NCI-H146 treated with DMSO at 0.1 percent for 48 hours (cell line): ENCODE data around the gene SAMD4B.

Source experiments
- DNase-seq: peaks from one replicate; lab custom pipeline; 2025; ENCODE audit not compliant: unreplicated experiment; lab: John Stamatoyannopoulos, UW

SAMD4B gene

GRCh38 chr19:39407660-39408391, 65.6 kb downstream of the SAMD4B start:
- no peak for DNase-seq

GRCh38 chr19:39408392-39409207, 66.4 kb downstream of the SAMD4B start:
- peak; percentile 61 for DNase-seq

- DNase-seq = peak; percentile 94
Measured at GRCh38 chr19:39409208-39410016, 67.2 kb downstream of the SAMD4B start.

GRCh38 chr19:39410017-39410830, 68.0 kb downstream of the SAMD4B start:
- DNase-seq = no peak

- no peak for DNase-seq
Measured at GRCh38 chr19:39410831-39411080, 68.5 kb downstream of the SAMD4B start.

GRCh38 chr19:39411081-39411831, 69.0 kb downstream of the SAMD4B start:
- no peak for DNase-seq

GRCh38 chr19:39411832-39412099, 69.5 kb downstream of the SAMD4B start:
- peak; percentile 96 for DNase-seq

- DNase-seq = peak; percentile 99
Measured at GRCh38 chr19:39412100-39412866, 70.1 kb downstream of the SAMD4B start, which contains the start of gene PLEKHG2. TSS of gene PLEKHG2 (plus strand) at chr19:39412669. CDS start at chr19:39414087, 1,418 bp downstream.

- DNase-seq = no peak
Measured at GRCh38 chr19:39412867-39413271, 70.6 kb downstream of the SAMD4B start.

- DNase-seq = peak; percentile 44
Measured at GRCh38 chr19:39413272-39413910, 71.2 kb downstream of the SAMD4B start.

GRCh38 chr19:39413911-39414608, 71.8 kb downstream of the SAMD4B start:
- no peak for DNase-seq

- no peak for DNase-seq
Measured at GRCh38 chr19:39415111-39416046, 73.2 kb downstream of the SAMD4B start.

GRCh38 chr19:39416152-39417120, 74.2 kb downstream of the SAMD4B start:
- DNase-seq = no peak

GRCh38 chr19:39417463-39418181, 75.4 kb downstream of the SAMD4B start:
- no peak for DNase-seq

- no peak for DNase-seq
Measured at GRCh38 chr19:39419003-39419402, 76.8 kb downstream of the SAMD4B start.

GRCh38 chr19:39420769-39421168, 78.5 kb downstream of the SAMD4B start:
- no peak for DNase-seq
